K562 (cell line): ENCODE results near the gene DXO. TPM values are rescaled to one million over a fixed set of nuclear protein-coding genes. Genes with fewer than 3 reads are reported as not detected.
A peak's percentile ranks its signal among the peaks of the same experiment; 100 is the strongest.

ENCODE experiments used
- ATAC-seq: fragments of 200-7000 bp; cut with Tn5 transposase; 3 replicates; pipeline ENCODE4 v1.9.1; 2020; ENCODE audit warnings: moderate library complexity
- BruUV-seq: library from RNA; stranded (reverse); fragments of 400-500 nt; replicated peaks from 2 replicates; lab custom pipeline; 2021; lab: Mats Ljungman, UMichigan
- CTCF ChIA-PET: fragments of 300-600 bp; formaldehyde crosslinking; extraction: SDS; loops from one replicate; lab custom pipeline; 2021; ENCODE audit warnings: low intra/inter-chr PET ratio; lab: Yijun Ruan, JAX
- POLR2A ChIA-PET: fragments of 300-600, 350-650 bp; sonication (Branson Sonifier 250); formaldehyde crosslinking; extraction: SDS; loops from one replicate; lab custom pipeline; 2021; ENCODE audit warnings: antibody characterized with exemption, inconsistent platforms; lab: Yijun Ruan, JAX
- DNase-seq, 4 experiments: peaks; one replicate each; pipeline versions ENCODE4 v3.0.0 to v3.0.0-alpha.2; 2011 to 2018; ENCODE audit warnings: low spot score in 3 of 4, mixed read lengths in 3 of 4; ENCODE audit errors: extremely low read depth in 1 of 4
- FAIRE-seq: peaks from 2 replicates; lab custom pipeline; 2011; peaks lifted over from hg19 to GRCh38; lab: Jason Lieb, UNC
- H2AFZ ChIP-seq: 2 replicates; pipeline ENCODE4 v1.6.0; 2011; ENCODE audit warnings: low read depth, low read length, control low read depth, inconsistent platforms
- H3K27ac ChIP-seq: fragments of 200-600 bp; 3 replicates; pipeline ENCODE4 v1.8.0; 2011; ENCODE audit warnings: low read depth, mild to moderate bottlenecking, control low read depth, inconsistent platforms, low read length, moderate library complexity, mixed read lengths; ENCODE audit errors: extremely low read depth
- H3K27me3 ChIP-seq, 2 experiments: fragments of 300-600 bp in 1 of 2; 2 replicates in 1 of 2; 3 replicates in 1 of 2; pipeline versions ENCODE4 v1.6.0 to v1.8.0; 2011; ENCODE audit warnings: inconsistent platforms in 2 of 2, low read length in 2 of 2, mild to moderate bottlenecking in 1 of 2, mixed read lengths in 1 of 2, moderate library complexity in 1 of 2; ENCODE audit not compliant: control insufficient read depth in 2 of 2, insufficient read depth in 2 of 2
- H3K36me3 ChIP-seq: fragments of 300-600 bp; 3 replicates; pipeline ENCODE4 v1.8.0; 2011; ENCODE audit warnings: mild to moderate bottlenecking, low read length, inconsistent platforms; ENCODE audit not compliant: control insufficient read depth, insufficient read depth
- H3K4me1 ChIP-seq, 2 experiments: fragments of 200-600 bp in 1 of 2; replicated peaks in 1 of 2; 2 replicates in 1 of 2; 3 replicates in 1 of 2; pipeline versions ENCODE4 v1.5.1 to v1.8.0; 2011; ENCODE audit warnings: inconsistent platforms in 2 of 2, low read length in 2 of 2, mild to moderate bottlenecking in 1 of 2, mixed read lengths in 1 of 2, moderate library complexity in 1 of 2; ENCODE audit not compliant: control insufficient read depth in 2 of 2, insufficient read depth in 2 of 2
- H3K4me2 ChIP-seq: 2 replicates; pipeline ENCODE4 v1.6.1; 2011; ENCODE audit warnings: low read length, control low read depth, inconsistent platforms, mixed read lengths; ENCODE audit not compliant: insufficient read depth
- H3K4me3 ChIP-seq: fragments of 200-600 bp; sonication (generic), shearing (Covaris generic); 2 replicates; pipeline ENCODE4 v1.5.1; 2016; ENCODE audit warnings: control low read depth, inconsistent platforms
- H3K79me2 ChIP-seq: fragments of 200-600 bp; 3 replicates; pipeline ENCODE4 v1.8.0; 2011; ENCODE audit warnings: low read length, inconsistent platforms; ENCODE audit not compliant: control insufficient read depth, insufficient read depth
- H3K9ac ChIP-seq, 2 experiments: 2 replicates each; pipeline versions ENCODE4 v1.6.0 to v1.6.1; 2011; ENCODE audit warnings: low read depth in 2 of 2, low read length in 2 of 2, control low read depth in 1 of 2, inconsistent platforms in 1 of 2, mild to moderate bottlenecking in 1 of 2, mixed read lengths in 1 of 2; ENCODE audit not compliant: insufficient read depth in 1 of 2
- H3K9me1 ChIP-seq: one replicate; pipeline ENCODE4 v1.6.0; 2011; ENCODE audit warnings: inconsistent platforms, mild to moderate bottlenecking, low read length, moderate library complexity; ENCODE audit not compliant: control insufficient read depth, insufficient read depth
- H3K9me3 ChIP-seq: replicated peaks from 2 replicates; pipeline ENCODE4 v1.5.1; 2011; ENCODE audit warnings: low read depth, low read length, inconsistent platforms; ENCODE audit not compliant: control insufficient read depth, insufficient read depth
- H4K20me1 ChIP-seq: replicated peaks from 2 replicates; pipeline ENCODE4 v1.6.1; 2011; ENCODE audit warnings: low read length, inconsistent platforms, mixed read lengths; ENCODE audit not compliant: control insufficient read depth, insufficient read depth
- GTF2F1 ChIP-seq: IDR thresholded peaks from 2 replicates; pipeline ENCODE4 v1.6.1; 2011; ENCODE audit warnings: low read depth, low read length, improper control_type of control experiment
- NR2C1 ChIP-seq, 2 experiments: fragments of 450-650 bp; IDR thresholded peaks; 2 replicates each; pipeline ENCODE4 v1.6.1; 2017; ENCODE audit warnings: mild to moderate bottlenecking in 2 of 2, antibody characterized with exemption in 1 of 2, inconsistent platforms in 1 of 2, missing compliant biosample characterization in 1 of 2, missing genetic modification characterization in 1 of 2
- SMC3 ChIP-seq: conservative IDR thresholded peaks from 2 replicates; pipeline ENCODE4 v1.6.1; 2011; ENCODE audit warnings: low read depth, low read length, improper control_type of control experiment; ENCODE audit not compliant: insufficient read depth
- SRSF1 ChIP-seq: fragments of 200-400 bp; formaldehyde crosslinking; IDR thresholded peaks from 2 replicates; pipeline ENCODE4 v1.6.1; 2017; ENCODE audit warnings: mild to moderate bottlenecking, low read depth, low read length, moderate library complexity
- ZC3H4 ChIP-seq: sonication (generic); formaldehyde crosslinking; IDR thresholded peaks from 2 replicates; pipeline ENCODE4 v1.9.0; 2021; ENCODE audit warnings: missing genetic modification reagents, borderline replicate concordance
- WGBS: fragments of 100-300 bp; shearing (Covaris generic); methylation state at CpG from one replicate; pipeline ENCODE4 v1.1.6; 2016; ENCODE audit warnings: low coverage, mixed read lengths; ENCODE audit not compliant: insufficient coverage; ENCODE audit errors: missing lambda C conversion rate; 5-methylcytosine and 5-hydroxymethylcytosine counted together
- in situ Hi-C: fragments of 300-500 bp; cut with MboI; formaldehyde crosslinking; loops from 4 replicates; pipeline ENCODE4 v1.15.0; 2018; ENCODE audit warnings: inconsistent platforms, mixed read lengths
- intact Hi-C: fragments of 100-400 bp; cut with micrococcal nuclease; formaldehyde crosslinking; loops from 2 replicates; pipeline ENCODE4 v1.14.2; 2022
- polyA plus RNA-seq, 8 experiments: library from polyadenylated mRNA; depleted of rRNA in 4 of 8; stranded (reverse) in 5 of 8; unstranded in 3 of 8; fragments of >200 nt; fragmentation: Nextera tagmentation in 2 of 8; fragmentation: Illumina TruSeq in 1 of 8; extraction: Ambion mirVana in 2 of 8; extraction: Trizol in 1 of 8; gene quantifications; 2 replicates each; pipeline versions ENCODE4 v1.2.1 to v1.2.3, GENCODE V29; 2011 to 2014; ENCODE audit warnings: inconsistent platforms in 1 of 8, missing spikeins in 1 of 8
- total RNA-seq, 7 experiments: library from RNA; depleted of rRNA in 6 of 7; stranded (reverse); fragments of >200 nt in 6 of 7; fragmentation: Illumina TruSeq in 2 of 7; extraction: Trizol in 2 of 7; gene quantifications; 2 replicates each; pipeline versions ENCODE4 v1.2.1 to v1.2.3, GENCODE V29; 2011 to 2021; ENCODE audit warnings: low replicate concordance in 1 of 7
- TF ChIP-seq, protein P1 (sequence below): fragments of 200-800 bp; sonication (Bioruptor generic); IDR thresholded peaks from 2 replicates; pipeline ENCODE4 v1.6.1; 2017; ENCODE audit warnings: missing genetic modification characterization, missing compliant biosample characterization
- TF ChIP-seq, protein P2 (sequence below): fragments of 450-650 bp; formaldehyde crosslinking; IDR thresholded peaks from 2 replicates; pipeline ENCODE4 v1.4.0; 2020; ENCODE audit warnings: mild to moderate bottlenecking, mixed read lengths
- TF ChIP-seq, protein P3 (sequence below), 2 experiments: fragments of 450-650 bp; IDR thresholded peaks; 2 replicates each; pipeline ENCODE4 v1.6.1; 2016

The DXO gene
- total and polyA plus RNA-seq, 9 of the 15 experiments (the other 6 are each of a cell fraction or from before 2014, with no cell fraction given) = 6.4 to 35.1 (median 19.4) TPM

DNA sequence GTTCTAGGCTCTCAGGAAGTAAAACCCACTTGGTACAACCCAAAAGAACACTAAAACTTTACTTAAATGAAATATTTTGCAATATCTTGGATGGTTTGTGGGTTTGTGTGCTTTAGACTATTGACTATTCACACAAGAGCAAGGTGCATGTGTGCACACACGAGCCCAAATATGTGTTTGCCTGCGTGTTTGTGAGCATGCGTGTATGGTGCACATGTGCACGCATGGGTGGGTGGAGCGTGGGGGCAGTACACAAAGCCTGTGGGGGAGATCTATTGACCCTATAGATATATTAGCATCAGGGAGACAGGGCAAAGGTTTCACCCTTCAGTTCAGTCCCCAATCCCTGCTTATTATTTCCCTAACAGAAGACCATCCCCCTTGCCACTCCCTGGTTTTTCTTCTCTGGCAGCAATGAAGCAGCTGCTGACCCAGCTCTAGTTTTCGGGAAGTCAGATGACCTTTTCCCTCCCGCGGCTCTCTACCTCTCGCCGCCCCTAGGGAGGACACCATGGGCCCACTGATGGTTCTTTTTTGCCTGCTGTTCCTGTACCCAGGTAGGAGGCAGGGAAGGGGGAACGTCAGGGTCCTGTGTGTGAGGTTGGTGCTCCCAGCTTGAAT lies 44.6 kb downstream of the DXO start, which contains the start of gene C2:
C2 (plus strand) TSS at position 476 of the 621 bp plus-strand sequence; CDS start at position 512, 36 bp downstream.
- peak within 1 kb of the TSS; percentile 88 for H2AFZ ChIP-seq
- TF ChIP-seq ZC3H4 (no peak), NR2C1 (IDR thresholded peaks at IDR 0.05) (no peak), NR2C1 (tag; IDR thresholded peaks at IDR 0.05) (peak; percentile 39; the same call in 1 of the 2 replicates)
- TF ChIP-seq, all 486 proteins: peak for 1
- intact Hi-C loops = no loop called here
- DNase-seq (no peak), ATAC-seq (peak; percentile 51), FAIRE-seq (no peak)
- no peak within 1 kb of the TSS; the same call in 2 of the 3 replicates for H3K27ac ChIP-seq
- H3K9me1 ChIP-seq = no peaks in the 10 kb centered on the region
- no TSS peak for BruUV-seq
- no peaks in the 10 kb centered on the region for H4K20me1 ChIP-seq
- no peak within 1 kb of the TSS for H3K4me3 ChIP-seq
- H3K4me1 ChIP-seq = peaks cover 6% of the 10 kb centered on the region in 2 experiments; a peak in 4 of 5 replicates
- ChIA-PET POLR2A (interaction anchor here (0.6 to 0.9 kb wide), 3 partner anchors 24 to 268 kb away, joined by 3 read pairs; no protein-coding TSS in a partner anchor), CTCF (no interaction called here)
- peak within 1 kb of the TSS; percentile 35; the same call in 1 of the 2 replicates for H3K4me2 ChIP-seq
- no peaks in the 10 kb centered on the region for H3K36me3 ChIP-seq
- H3K79me2 ChIP-seq = no peaks in the 10 kb centered on the region
- H3K9ac ChIP-seq = peak within 1 kb of the TSS in 1 of 2 experiments; percentile 72; a peak in 2 of 4 replicates
- no peaks in the 10 kb centered on the region for H3K27me3 ChIP-seq
- peaks cover 7% of the 10 kb centered on the region for H3K9me3 ChIP-seq
- 40% methylated on average over 11 of the region's 11 CpGs for WGBS
- in situ Hi-C loops = no loop called here

DNA sequence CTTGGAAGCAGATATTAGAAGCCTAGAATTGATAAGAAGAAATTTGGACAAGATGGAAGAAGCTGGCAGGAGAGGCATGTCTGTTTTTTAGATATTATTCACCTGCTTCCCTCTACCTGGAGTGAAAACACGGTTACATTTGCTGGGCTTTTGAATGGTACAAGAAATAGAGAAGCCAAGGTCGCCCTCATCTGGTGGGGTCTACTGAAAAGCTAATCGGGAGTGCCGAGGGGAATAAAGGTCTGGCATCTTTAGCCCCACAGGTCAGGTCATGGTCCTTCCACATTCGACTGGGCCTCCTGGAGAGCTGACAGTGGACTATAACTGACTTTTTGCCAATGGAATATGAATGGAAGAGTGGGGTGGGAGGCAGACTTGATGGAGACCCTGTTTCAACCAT lies 49.0 kb downstream of the DXO start:
- Histone ChIP-seq H3K36me3 (no peaks in the 10 kb centered on the region), H3K27me3 (no peaks in the 10 kb centered on the region), H3K79me2 (no peaks in the 10 kb centered on the region), H3K4me1 (peaks cover 5 to 8% of the 10 kb centered on the region in 2 experiments; a peak in 4 of 5 replicates), H3K9ac (no peak overlapping the region), H3K27ac (no peak overlapping the region), H3K4me3 (no peak overlapping the region), H3K9me3 (peaks cover 7% of the 10 kb centered on the region), H3K9me1 (no peaks in the 10 kb centered on the region), H3K4me2 (no peak overlapping the region), H2AFZ (peak overlapping the region; percentile 26; the same call in 1 of the 2 replicates), H4K20me1 (no peaks in the 10 kb centered on the region)
- FAIRE-seq (peak; percentile 63), ATAC-seq (peak; percentile 73), DNase-seq (peak in 1 of 4 experiments; percentile 65)
- no TSS peak for BruUV-seq
- WGBS = 7% methylated on average over 5 of the region's 5 CpGs
- POLR2A ChIA-PET = interaction anchor here (0.5 to 1.3 kb wide), 8 partner anchors 13 to 256 kb away, joined by 3 to 5 read pairs (median 3); no protein-coding TSS in a partner anchor
- in situ Hi-C loops (no loop called here), intact Hi-C loops (no loop called here)
- CTCF ChIA-PET = interaction anchor here (0.6 to 1.2 kb wide), 5 partner anchors 127 to 377 kb away, joined by 3 read pairs; partner anchors contain the start of genes ATP6V1G2, LY6G5C and VARS1
- TF ChIP-seq GTF2F1 (no peak), SRSF1 (no peak), SMC3 (peak; percentile 29; the same call in 1 of the 2 replicates)
- TF ChIP-seq, protein P1, sequence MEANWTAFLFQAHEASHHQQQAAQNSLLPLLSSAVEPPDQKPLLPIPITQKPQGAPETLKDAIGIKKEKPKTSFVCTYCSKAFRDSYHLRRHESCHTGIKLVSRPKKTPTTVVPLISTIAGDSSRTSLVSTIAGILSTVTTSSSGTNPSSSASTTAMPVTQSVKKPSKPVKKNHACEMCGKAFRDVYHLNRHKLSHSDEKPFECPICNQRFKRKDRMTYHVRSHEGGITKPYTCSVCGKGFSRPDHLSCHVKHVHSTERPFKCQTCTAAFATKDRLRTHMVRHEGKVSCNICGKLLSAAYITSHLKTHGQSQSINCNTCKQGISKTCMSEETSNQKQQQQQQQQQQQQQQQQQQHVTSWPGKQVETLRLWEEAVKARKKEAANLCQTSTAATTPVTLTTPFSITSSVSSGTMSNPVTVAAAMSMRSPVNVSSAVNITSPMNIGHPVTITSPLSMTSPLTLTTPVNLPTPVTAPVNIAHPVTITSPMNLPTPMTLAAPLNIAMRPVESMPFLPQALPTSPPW = peak; percentile 25; the same call in 1 of the 2 replicates
- TF ChIP-seq, protein P2, sequence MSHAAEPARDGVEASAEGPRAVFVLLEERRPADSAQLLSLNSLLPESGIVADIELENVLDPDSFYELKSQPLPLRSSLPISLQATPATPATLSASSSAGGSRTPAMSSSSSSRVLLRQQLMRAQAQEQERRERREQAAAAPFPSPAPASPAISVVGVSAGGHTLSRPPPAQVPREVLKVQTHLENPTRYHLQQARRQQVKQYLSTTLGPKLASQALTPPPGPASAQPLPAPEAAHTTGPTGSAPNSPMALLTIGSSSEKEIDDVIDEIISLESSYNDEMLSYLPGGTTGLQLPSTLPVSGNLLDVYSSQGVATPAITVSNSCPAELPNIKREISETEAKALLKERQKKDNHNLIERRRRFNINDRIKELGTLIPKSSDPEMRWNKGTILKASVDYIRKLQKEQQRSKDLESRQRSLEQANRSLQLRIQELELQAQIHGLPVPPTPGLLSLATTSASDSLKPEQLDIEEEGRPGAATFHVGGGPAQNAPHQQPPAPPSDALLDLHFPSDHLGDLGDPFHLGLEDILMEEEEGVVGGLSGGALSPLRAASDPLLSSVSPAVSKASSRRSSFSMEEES = no peak
- TF ChIP-seq, protein P3, sequence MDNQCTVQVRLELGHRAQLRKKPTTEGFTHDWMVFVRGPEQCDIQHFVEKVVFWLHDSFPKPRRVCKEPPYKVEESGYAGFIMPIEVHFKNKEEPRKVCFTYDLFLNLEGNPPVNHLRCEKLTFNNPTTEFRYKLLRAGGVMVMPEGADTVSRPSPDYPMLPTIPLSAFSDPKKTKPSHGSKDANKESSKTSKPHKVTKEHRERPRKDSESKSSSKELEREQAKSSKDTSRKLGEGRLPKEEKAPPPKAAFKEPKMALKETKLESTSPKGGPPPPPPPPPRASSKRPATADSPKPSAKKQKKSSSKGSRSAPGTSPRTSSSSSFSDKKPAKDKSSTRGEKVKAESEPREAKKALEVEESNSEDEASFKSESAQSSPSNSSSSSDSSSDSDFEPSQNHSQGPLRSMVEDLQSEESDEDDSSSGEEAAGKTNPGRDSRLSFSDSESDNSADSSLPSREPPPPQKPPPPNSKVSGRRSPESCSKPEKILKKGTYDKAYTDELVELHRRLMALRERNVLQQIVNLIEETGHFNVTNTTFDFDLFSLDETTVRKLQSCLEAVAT (IDR thresholded peaks at IDR 0.05) = peak in 1 of 2 experiments; percentile 88; a peak in 2 of 4 replicates
